Measurements from ENCODE around the gene SMOC2. TPM values are rescaled to one million over a fixed set of nuclear protein-coding genes. Genes with fewer than 3 reads are reported as not detected.

The SMOC2 gene
- total RNA-seq, 1 experiment from 2014 or later = 2.1 TPM

- Histone ChIP-seq H2AK5ac (ENCODE audit: insufficient read length, low read length) (no peak overlapping the region), H3K27me3 (ENCODE audit: insufficient read depth, low read length) (no peaks in the 10 kb centered on the region), H2BK12ac (ENCODE audit: insufficient read length, low read depth, low read length) (no peak overlapping the region), H3K18ac (ENCODE audit: insufficient read length, low read depth, low read length) (no peak overlapping the region), H2BK15ac (ENCODE audit: low read depth, low read length) (no peak overlapping the region), H3K23ac (ENCODE audit: insufficient read length, low read depth, low read length) (no peak overlapping the region), H3T11ph (ENCODE audit: low read length) (no peak overlapping the region), H2BK20ac (ENCODE audit: low read depth, low read length, poor library complexity, severe bottlenecking) (no peak overlapping the region), H2BK5ac (ENCODE audit: insufficient read length, low read length) (no peak overlapping the region), H3K23me2 (ENCODE audit: insufficient read length, low read depth, low read length, poor library complexity, severe bottlenecking) (no peaks in the 10 kb centered on the region), H3K4me2 (ENCODE audit: insufficient read depth, insufficient read length, low read length) (no peak overlapping the region), H2AFZ (ENCODE audit: low read length) (no peak overlapping the region), H4K91ac (ENCODE audit: insufficient read length, low read depth, low read length) (no peak overlapping the region), H2BK120ac (ENCODE audit: low read depth, low read length, poor library complexity, severe bottlenecking) (no peak overlapping the region), H4K5ac (ENCODE audit: insufficient read length, low read depth, low read length) (no peak overlapping the region), H3K4ac (ENCODE audit: low read depth, low read length) (no peak overlapping the region), H3K4me1 (ENCODE audit: insufficient read depth, low read length) (no peaks in the 10 kb centered on the region), H3K79me2 (ENCODE audit: insufficient read depth, low read length) (no peaks in the 10 kb centered on the region), H3K79me1 (ENCODE audit: insufficient read depth, low read depth, low read length, poor library complexity, severe bottlenecking) (no peaks in the 10 kb centered on the region), H3K56ac (ENCODE audit: insufficient read length, low read depth, low read length) (no peak overlapping the region), H4K20me1 (ENCODE audit: control insufficient read depth, insufficient read depth, insufficient read length) (no peaks in the 10 kb centered on the region), H3K27ac (ENCODE audit: insufficient read length, low read depth, low read length) (no peak overlapping the region), H4K8ac (replicated peaks; ENCODE audit: insufficient read length, low read depth, low read length) (no peak overlapping the region), H3K14ac (ENCODE audit: insufficient read depth, low read length) (no peak overlapping the region), H3K9me3 (ENCODE audit: control insufficient read depth, low read depth, low read length) (no peaks in the 10 kb centered on the region), H3K9ac (ENCODE audit: extremely low read depth, insufficient read length, low read length) (no peak overlapping the region)
- no peak for TF ChIP-seq CTCF (conservative IDR thresholded peaks at IDR 0.05)
- Mint-ChIP-seq H3K9me3 (peaks cover 3 to 7% of the 10 kb centered on the region in 2 experiments; a peak in 4 of 5 replicates), H3K4me1 (no peaks in the 10 kb centered on the region), H3K27me3 (ENCODE audit: low read depth) (peaks cover 2% of the 10 kb centered on the region), H3K36me3 (ENCODE audit: insufficient read depth in 1 of 3, low read depth in 3 of 3) (peaks cover 0 to 8% (median 0%) of the 10 kb centered on the region in 3 experiments; a peak in 2 of 7 replicates), H3K4me3 (no peak overlapping the region), H3K27ac (no peak overlapping the region)
- WGBS (ENCODE audit: extremely low coverage, insufficient read length, low lambda C conversion rate) = no CpG with 5 or more reads among the region's 4 CpGs
- no peak for DNase-seq
Observed at GRCh38 chr6:168479421-168479820, 38.4 kb downstream of the SMOC2 start.
